GM15510 (cell line): ENCODE measurements around the gene GPX8.

ENCODE experiments used
- POLR2A ChIP-seq: IDR thresholded peaks from 3 replicates; pipeline ENCODE4 v1.6.1; 2011; ENCODE audit warnings: borderline replicate concordance; ENCODE audit not compliant: insufficient read length; ENCODE audit errors: extremely low read depth

The GPX8 gene

DNA sequence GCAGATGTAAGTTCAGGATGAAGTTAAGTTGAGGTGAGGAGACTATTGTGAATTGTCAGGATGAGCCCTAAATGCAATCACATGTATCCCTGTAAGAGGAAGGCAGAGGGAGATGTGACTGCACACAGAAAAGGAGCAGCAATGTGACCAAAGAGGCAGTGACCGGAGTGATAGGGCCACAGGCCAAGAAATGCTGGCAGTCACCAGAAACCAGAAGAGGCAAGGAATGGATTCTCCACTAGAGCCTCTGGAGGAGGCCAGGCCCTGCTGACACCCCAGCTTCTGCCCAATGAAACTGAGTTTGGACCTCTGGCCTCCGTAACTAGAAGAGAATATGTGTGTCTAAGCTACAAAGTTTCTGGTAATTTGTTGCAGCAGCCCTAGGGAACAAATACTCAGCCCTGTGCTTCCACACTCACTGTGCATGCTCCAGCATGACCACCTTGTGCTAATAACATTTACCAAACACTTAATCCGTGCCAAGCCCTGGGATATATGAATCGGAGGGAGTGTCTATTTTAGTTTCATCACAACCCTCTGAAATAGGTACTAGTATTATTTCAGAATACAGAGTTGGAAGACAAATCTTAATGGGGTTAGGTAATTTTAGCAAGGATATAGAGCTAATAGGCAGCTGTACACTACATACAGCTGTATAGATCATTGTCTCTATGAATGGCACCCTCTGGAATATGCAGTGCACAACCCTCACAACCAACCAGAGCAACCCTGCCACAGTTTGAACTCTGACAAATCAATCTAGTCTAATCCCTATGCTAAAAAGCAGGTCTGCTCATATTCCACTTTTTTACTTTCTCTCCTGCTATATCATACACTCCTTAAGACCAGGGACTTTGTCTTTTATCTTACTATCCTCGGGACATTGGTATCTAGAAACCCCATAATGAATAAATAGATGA, 7.8 kb upstream of the GPX8 start:
- no peak for TF ChIP-seq POLR2A

- no peak for TF ChIP-seq POLR2A
These were observed 5.1 kb upstream of the GPX8 start for GRCh38 chr5:55154873-55155272.

DNA sequence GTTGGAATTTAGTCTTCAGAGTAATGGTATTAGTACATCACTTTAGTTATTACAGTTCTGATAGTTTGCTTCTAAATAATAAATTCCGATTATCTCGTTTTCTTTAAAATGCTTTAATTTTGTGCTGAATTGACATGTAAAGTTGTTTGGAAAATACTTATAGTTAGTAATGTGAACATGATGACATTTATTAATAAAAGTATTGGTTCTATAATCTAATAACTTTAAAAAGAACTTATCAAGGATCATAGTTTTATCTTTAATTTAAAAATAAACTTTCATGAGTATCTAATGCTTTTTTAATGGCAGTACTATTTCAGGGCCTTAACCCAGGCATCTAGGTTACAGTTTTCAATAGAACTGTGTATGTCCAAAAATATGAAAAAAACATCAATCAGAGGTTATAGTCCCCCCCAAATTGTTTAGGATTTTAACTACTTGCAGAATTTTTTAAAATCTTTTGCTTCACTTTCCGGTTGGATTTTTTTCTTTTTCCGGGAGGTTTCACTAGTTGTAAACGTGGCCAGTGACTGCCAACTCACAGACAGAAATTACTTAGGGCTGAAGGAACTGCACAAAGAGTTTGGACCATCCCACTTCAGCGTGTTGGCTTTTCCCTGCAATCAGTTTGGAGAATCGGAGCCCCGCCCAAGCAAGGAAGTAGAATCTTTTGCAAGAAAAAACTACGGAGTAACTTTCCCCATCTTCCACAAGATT, 680 bp downstream of the GPX8 start:
- no peak for TF ChIP-seq POLR2A

GRCh38 chr5:55162666-55163065, 2.7 kb downstream of the GPX8 start:
- no peak for TF ChIP-seq POLR2A

DNA sequence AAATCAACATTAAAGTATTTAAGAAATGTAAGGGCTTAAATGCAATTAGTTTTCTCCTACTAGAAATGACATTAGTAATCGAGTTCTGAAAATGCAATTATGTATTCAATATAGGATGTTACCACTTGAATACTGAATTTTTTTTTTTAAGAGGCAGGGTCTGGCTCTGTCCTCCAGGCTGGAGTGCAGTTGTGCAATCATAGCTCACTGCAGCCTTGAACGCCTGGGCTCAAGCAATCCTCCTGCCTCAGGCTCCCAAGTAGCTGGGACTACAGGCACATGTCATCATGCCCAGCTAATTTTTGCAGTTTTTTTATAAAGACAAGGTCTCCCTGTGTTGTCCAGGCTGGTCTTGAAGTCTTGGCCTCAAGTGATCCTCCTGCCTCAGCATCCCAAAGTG, 11.5 kb downstream of the GPX8 start:
- no peak for TF ChIP-seq POLR2A

- no peak for TF ChIP-seq POLR2A
These were observed 12.3 kb downstream of the GPX8 start for GRCh38 chr5:55172051-55172899.

DNA sequence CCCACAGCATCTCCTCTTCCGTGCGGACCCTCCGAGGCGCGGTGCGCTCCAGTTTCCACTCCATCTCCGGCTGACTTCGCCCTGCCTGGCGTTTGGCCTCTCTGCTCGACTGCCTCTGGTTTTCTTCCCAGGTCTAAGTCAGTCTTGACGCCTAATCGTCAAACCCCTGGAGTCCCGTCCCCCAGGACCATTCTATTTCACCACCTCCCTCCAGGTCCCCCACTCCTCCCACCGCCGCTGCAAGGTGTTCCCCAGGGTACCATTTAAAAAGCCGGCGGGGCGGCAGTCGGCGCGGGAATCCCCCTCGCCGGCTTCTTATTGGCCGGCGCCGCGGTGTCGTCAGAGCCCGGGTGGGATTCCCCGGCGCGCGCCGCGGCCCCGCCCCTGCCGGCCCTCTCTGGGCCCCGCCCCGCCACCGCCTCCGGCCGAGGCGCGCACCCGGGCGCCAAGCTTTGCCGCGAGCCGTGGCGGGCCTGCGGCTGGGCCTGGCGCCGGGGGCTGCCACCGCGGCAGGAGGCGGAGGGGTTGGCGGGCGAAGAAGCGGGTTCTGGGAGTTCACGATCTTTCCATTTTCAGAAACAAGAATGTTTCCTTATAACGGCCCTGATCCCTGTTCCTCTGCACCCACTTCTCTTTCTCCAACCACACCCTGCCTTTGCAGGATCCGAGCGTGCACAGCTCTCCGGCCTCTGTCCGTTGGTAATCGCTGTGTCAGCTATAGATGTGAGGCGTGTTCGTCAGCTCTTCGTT, 13.1 kb downstream of the GPX8 start, which contains the start of gene CDC20B:
CDC20B (minus strand) TSS at position 241 of the 750 bp plus-strand sequence; CDS start at position 64, 177 bp downstream.
- no peak for TF ChIP-seq POLR2A

- TF ChIP-seq POLR2A: no peak
These were observed 13.8 kb downstream of the GPX8 start for GRCh38 chr5:55173687-55174230.

DNA sequence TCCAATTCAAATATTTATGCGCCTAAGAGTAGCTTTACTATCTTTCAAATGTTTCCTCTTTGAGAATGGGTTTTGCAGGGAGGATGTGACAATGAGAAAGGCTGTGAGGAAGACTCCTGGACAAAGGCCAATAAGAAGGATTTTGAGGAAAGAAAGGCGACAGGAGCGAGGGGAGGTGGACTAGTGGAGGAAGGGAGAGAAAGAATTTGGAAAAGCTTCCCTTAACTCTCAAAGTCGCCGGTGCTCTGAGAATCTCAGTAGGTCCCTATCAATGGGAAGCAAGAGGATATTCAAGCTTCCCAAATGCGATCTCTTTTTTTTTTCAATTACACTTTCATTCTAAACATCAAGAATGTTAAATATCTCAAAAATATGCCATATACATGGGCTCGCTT, 15.8 kb downstream of the GPX8 start:
- no peak for TF ChIP-seq POLR2A

DNA sequence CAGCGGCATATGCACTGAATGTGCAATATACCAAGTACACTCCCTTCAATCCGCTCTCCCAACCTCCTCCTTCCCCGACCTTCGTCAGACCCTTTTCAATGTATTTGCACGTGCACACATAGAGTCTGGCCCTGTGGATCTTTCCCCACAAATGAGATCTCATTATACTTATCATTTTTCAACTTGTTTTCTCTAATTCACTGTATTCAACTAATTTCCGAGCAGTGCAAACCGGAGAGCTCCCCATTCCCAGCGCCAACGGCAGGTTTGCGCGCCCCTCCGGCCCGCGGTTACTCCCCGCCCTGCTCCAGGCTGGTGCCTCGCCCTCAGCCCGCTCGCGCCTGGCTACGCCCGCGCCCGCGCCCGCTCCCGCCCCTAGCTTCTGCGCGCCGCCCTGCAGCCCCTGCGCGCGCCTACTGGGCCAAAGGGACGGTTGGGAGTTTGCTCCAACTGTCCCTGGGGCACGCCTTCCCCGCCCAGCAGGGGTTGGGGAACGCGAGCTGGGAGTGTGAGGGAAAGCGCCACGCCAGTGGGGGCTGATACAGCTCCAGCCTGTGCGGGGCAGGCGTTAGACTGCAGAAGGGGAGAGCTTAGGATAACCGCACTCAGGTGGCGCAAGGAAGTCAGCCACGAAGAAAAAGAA, 16.3 kb downstream of the GPX8 start:
- no peak for TF ChIP-seq POLR2A

DNA sequence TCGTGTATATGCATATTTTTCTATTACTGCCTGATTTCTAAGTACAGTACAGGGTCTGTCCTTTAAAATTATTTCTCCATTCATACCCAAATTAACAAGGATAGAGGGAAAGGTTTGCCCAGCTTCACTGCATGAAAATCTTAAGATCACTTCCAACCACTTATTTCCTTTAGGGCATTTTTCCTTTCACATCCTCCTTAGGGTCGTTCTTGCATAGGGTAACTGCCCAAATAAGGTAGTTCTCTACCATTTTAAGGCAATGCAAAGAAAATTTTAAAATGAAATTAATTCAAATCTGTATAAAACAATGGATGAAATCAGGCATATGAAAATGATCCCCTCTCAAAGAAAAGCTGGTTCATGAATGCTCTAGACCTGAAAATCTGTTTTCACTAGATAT, 17.1 kb downstream of the GPX8 start:
- no peak for TF ChIP-seq POLR2A

- TF ChIP-seq POLR2A: no peak
These were observed 20.0 kb downstream of the GPX8 start for GRCh38 chr5:55180016-55180415.

GRCh38 chr5:55187370-55187769, 27.4 kb downstream of the GPX8 start:
- no peak for TF ChIP-seq POLR2A
